HepG2 (cell line): ENCODE measurements around the gene FITM1. TPM values are rescaled to one million over a fixed set of nuclear protein-coding genes. Genes with fewer than 3 reads are reported as not detected.

Experiments used
- ATF7-NPFF ChIP-seq: sonication (generic); formaldehyde crosslinking; IDR thresholded peaks from 2 replicates; pipeline ENCODE4 v1.8.1; 2023; ENCODE audit warnings: mild to moderate bottlenecking, low read depth, missing genetic modification reagents, moderate library complexity
- BRF2 ChIP-seq: sonication (generic); formaldehyde crosslinking; IDR thresholded peaks from 2 replicates; pipeline ENCODE4 v1.8.1; 2022; ENCODE audit warnings: mild to moderate bottlenecking, missing genetic modification reagents
- CREB3 ChIP-seq: sonication (generic); formaldehyde crosslinking; IDR thresholded peaks from 2 replicates; pipeline ENCODE4 v1.5.0; 2020; ENCODE audit warnings: missing genetic modification reagents
- FOXO1 ChIP-seq: sonication (generic); formaldehyde crosslinking; IDR thresholded peaks from 2 replicates; pipeline ENCODE4 v1.4.0; 2020; ENCODE audit warnings: missing genetic modification reagents
- HNRNPL ChIP-seq: fragments of 200-400 bp; formaldehyde crosslinking; IDR thresholded peaks from 2 replicates; pipeline ENCODE4 v1.6.1; 2017; ENCODE audit warnings: mild to moderate bottlenecking, low read depth, low read length
- HOXA5 ChIP-seq: sonication (generic); formaldehyde crosslinking; IDR thresholded peaks from 2 replicates; pipeline ENCODE4 v1.4.0; 2020; ENCODE audit warnings: missing genetic modification reagents
- KDM4B ChIP-seq: sonication (generic); formaldehyde crosslinking; IDR thresholded peaks from 2 replicates; pipeline ENCODE4 v1.4.0; 2020; ENCODE audit warnings: missing genetic modification reagents
- MAFF ChIP-seq: IDR thresholded peaks from 2 replicates; pipeline ENCODE4 v1.6.1; 2011; ENCODE audit warnings: low read depth, low read length, improper control_type of control experiment
- NR3C1 ChIP-seq: sonication (generic); formaldehyde crosslinking; IDR thresholded peaks from 2 replicates; pipeline ENCODE4 v1.4.0; 2020; ENCODE audit warnings: missing genetic modification reagents
- PAXIP1 ChIP-seq: sonication (generic); formaldehyde crosslinking; conservative IDR thresholded peaks from 2 replicates; pipeline ENCODE4 v1.4.0; 2020; ENCODE audit warnings: mild to moderate bottlenecking, missing genetic modification reagents, moderate library complexity
- REST ChIP-seq, 2 experiments: IDR thresholded peaks; 2 replicates each; pipeline ENCODE4 v1.6.1; 2011 to 2012; ENCODE audit warnings: low read length in 2 of 2, borderline replicate concordance in 1 of 2, low read depth in 1 of 2, mild to moderate bottlenecking in 1 of 2, moderate library complexity in 1 of 2
- SMAD3 ChIP-seq: sonication (generic); formaldehyde crosslinking; IDR thresholded peaks from 2 replicates; pipeline ENCODE4 v1.4.0; 2020; ENCODE audit warnings: missing genetic modification reagents
- SMARCE1 ChIP-seq: fragments of 450-650 bp; IDR thresholded peaks from 2 replicates; pipeline ENCODE4 v1.6.1; 2017; ENCODE audit warnings: borderline replicate concordance
- TCF7L2 ChIP-seq: IDR thresholded peaks from 2 replicates; pipeline ENCODE4 v1.6.1; 2011; ENCODE audit warnings: mild to moderate bottlenecking, low read depth, low read length, moderate library complexity
- ZBTB7B ChIP-seq: sonication (generic); formaldehyde crosslinking; IDR thresholded peaks from 2 replicates; pipeline ENCODE4 v1.4.0; 2020; ENCODE audit warnings: missing genetic modification reagents
- ZNF33A ChIP-seq: sonication (generic); formaldehyde crosslinking; IDR thresholded peaks from 2 replicates; pipeline ENCODE4 v1.5.1; 2020; ENCODE audit warnings: missing genetic modification reagents, mild to moderate bottlenecking, moderate library complexity, borderline replicate concordance
- ZNF460 ChIP-seq: sonication (generic); formaldehyde crosslinking; IDR thresholded peaks from 2 replicates; pipeline ENCODE4 v1.5.1; 2020; ENCODE audit warnings: missing genetic modification reagents, mild to moderate bottlenecking, borderline replicate concordance
- ZNF605 ChIP-seq: sonication (generic); formaldehyde crosslinking; IDR thresholded peaks from 2 replicates; pipeline ENCODE4 v1.8.0; 2022; ENCODE audit warnings: mild to moderate bottlenecking, missing genetic modification reagents
- ZNF674 ChIP-seq: sonication (generic); formaldehyde crosslinking; IDR thresholded peaks from 2 replicates; pipeline ENCODE4 v1.5.0; 2020; ENCODE audit warnings: low read depth, mild to moderate bottlenecking, missing genetic modification reagents
- ZNF713 ChIP-seq: sonication (generic); formaldehyde crosslinking; IDR thresholded peaks from 2 replicates; pipeline ENCODE4 v1.4.0; 2020; ENCODE audit warnings: mild to moderate bottlenecking, missing genetic modification reagents
- polyA plus RNA-seq, 8 experiments: library from polyadenylated mRNA; depleted of rRNA in 3 of 8; stranded (reverse) in 7 of 8; unstranded in 1 of 8; fragments of >200 nt; fragmentation: Illumina TruSeq in 4 of 8; extraction: Trizol in 4 of 8; gene quantifications; 2 replicates each; pipeline versions ENCODE4 v1.2.1 to v1.2.3, GENCODE V29; 2011 to 2016; ENCODE audit warnings: low read depth in 4 of 8, missing spikeins in 1 of 8, mixed read lengths in 1 of 8; ENCODE audit not compliant: insufficient read depth in 1 of 8
- total RNA-seq, 5 experiments: library from RNA; depleted of rRNA; stranded (reverse); fragments of >200 nt; fragmentation: Illumina TruSeq; extraction: Trizol; gene quantifications; 2 replicates each; pipeline ENCODE4 v1.2.3, GENCODE V29; 2016; ENCODE audit warnings: low read depth in 1 of 5

The FITM1 gene
- total and polyA plus RNA-seq, 2 of the 13 experiments (the other 11 are each of a cell fraction or from before 2014, with no cell fraction given), result 2.7 to 5.8 TPM

GRCh38 chr14:24135834-24136683, 5.6 kb downstream of the FITM1 start, which contains the start of gene PSME1 (continued):
- TF ChIP-seq ZNF605 (CRISPR knock-in tag) (peak; percentile 89), SMARCE1 (no peak), REST (IDR thresholded peaks at IDR 0.05; ENCODE audit: borderline replicate concordance in 1 of 2, low read depth in 1 of 2, low read length in 2 of 2) (peak in 1 of 2 experiments; percentile 26; a peak in 1 of 4 replicates), ZNF713 (CRISPR knock-in tag) (peak; percentile 98), HNRNPL (peak; percentile 72; the same call in 1 of the 2 replicates), ZNF460 (CRISPR knock-in tag) (no peak), ZBTB7B (peak; percentile 84), BRF2 (CRISPR knock-in tag) (peak; percentile 72; the same call in 1 of the 2 replicates), ZNF33A (no peak), NR3C1 (CRISPR knock-in tag) (peak; percentile 84), ZNF674 (CRISPR knock-in tag) (0 out of 2 replicates have a peak, but pooled peaks have one; percentile 0), ATF7-NPFF (CRISPR knock-in tag) (peak; percentile 93; the same call in 1 of the 2 replicates), MAFF (no peak), FOXO1 (peak; percentile 34), HOXA5 (CRISPR knock-in tag) (0 out of 2 replicates have a peak, but pooled peaks have one; percentile 84), CREB3 (peak; percentile 93), SMAD3 (0 out of 2 replicates have a peak, but pooled peaks have one; percentile 34), TCF7L2 (no peak), PAXIP1 (CRISPR knock-in tag) (peak; percentile 76), KDM4B (CRISPR knock-in tag) (peak; percentile 9; the same call in 1 of the 2 replicates)
